ENCODE measurements around the gene TMEM89.

The TMEM89 gene

DNA sequence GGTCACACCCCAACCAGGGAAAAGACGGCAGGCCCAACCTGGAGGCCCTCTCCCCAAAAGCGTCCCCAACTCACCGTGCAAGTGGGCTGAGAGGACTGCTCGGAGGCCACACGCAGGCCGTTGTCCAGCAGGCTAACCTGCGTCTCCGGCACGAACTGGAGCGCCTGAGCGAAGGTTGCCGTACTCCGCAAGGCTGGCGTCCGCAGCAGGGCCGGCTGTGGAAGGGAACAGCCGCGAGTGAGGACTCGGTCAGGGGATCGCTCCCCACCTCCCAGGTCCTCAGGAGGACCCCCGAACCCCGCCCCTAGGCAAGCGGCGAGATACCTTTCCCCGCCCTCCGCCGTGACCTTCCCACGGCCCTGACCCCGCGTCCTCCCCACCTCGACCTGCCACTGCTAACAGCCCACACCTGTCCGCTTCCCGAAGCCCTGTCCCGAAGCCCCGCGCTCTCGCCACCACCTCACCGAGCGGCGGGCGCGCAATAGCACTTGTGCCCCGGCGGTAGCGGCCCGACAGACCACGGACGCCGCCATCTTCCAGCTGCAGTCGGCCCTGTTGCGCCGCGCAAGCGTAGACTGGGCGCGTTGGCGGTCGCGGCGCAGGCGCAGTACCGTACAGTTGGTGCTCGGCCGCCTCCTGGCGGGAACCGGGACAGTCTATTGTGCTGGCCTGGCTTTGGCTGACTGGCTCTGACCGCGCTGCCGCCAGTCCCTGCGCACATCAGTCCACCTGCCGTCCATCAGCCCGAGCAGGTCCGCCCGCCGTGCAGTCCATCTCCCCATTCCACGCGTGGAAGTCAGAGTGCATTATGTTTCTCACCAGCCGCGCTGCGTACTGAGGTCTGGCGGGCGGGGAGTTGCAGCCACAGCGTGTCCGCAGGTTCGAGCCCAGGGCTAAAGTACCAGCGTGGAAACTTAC is 12.2 kb downstream of the TMEM89 start, which contains the start of gene UQCRC1:
TSS of gene UQCRC1 (minus strand) at position 559 of the 918 bp plus-strand sequence. CDS start at position 533, 26 bp downstream.
- DNase-seq: peak; percentile 95 to 96

DNA sequence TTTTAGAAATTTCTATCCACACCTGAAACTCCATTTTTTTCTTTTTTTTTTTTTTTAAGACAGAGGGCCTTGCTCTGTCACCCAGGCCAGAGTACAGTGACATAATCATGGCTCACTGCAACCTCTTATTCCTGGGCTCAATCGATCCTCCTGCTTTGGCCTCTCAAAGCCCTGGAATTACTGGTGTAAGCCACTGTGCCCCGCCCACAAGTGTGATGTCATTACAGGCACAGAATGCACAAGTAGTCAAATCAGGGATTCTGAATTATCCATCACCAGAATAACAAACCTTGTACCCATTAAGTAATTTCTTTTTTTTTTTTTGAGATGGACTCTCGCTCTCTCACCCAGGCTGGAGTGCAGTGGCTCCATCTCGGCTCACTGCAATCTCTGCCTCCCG is 14.1 kb downstream of the TMEM89 start:
- DNase-seq: peak; percentile 18 to 43

DNA sequence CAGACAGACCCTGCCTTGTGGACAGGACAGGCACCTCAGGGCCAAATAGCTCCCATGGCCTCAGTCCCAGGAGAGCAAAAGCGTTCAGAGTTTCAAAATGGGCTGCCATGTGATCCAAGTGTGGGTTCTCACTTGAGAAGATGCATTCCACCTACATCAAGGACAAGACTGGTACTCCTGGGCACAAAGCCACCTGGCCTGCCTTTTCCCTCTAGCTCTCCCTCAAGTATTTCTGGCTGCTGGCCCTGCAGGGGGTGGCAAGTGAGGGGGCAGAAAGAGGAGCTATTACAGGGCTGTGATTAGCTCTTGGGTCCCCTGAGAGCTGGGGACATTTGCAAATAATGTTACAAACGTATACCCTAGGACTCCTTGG is 20.0 kb downstream of the TMEM89 start:
- DNase-seq: no peak

DNA sequence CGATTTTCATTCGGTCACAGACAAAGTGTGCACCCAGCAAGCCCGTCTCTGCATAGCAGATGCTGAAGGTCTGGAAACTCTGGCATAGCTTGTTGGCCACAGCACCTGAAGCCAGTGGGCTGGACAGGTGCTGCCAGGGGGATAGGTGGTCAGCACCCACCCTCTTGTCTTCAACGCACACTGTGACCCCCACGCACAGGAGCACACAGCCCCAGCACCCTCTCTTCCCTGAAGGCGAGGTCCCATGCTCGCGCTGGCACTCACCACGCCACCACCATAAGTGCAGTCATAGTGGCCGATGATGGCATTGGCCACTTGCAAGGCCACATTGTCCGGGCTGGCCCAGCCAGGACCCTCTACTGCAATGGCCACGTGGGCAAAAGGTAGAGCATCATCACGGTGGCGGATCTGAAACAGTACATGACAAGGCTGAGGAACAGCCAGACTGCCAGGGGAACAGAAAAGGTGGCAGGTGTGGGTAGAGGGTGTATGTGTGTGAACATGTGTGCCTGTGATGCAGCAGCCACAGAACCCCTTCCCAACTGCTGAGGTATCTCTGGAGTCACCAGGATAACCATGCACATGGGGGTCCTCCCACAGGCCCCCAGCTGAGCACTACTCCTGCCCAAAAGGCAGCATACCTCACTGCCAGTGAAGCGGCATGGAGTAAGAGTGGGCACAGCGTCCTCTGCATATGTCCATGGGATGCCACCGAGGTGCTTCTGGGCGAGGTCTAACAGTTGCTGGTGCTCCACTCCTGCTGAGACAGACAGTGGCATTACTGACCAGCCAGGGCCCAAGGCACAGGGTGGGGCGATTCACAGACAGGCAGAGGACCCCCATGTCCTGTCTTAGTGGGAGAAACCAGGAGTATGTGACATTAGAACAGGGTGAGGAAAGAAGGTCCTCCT is 20.6 kb downstream of the TMEM89 start:
- no peak for DNase-seq

DNA sequence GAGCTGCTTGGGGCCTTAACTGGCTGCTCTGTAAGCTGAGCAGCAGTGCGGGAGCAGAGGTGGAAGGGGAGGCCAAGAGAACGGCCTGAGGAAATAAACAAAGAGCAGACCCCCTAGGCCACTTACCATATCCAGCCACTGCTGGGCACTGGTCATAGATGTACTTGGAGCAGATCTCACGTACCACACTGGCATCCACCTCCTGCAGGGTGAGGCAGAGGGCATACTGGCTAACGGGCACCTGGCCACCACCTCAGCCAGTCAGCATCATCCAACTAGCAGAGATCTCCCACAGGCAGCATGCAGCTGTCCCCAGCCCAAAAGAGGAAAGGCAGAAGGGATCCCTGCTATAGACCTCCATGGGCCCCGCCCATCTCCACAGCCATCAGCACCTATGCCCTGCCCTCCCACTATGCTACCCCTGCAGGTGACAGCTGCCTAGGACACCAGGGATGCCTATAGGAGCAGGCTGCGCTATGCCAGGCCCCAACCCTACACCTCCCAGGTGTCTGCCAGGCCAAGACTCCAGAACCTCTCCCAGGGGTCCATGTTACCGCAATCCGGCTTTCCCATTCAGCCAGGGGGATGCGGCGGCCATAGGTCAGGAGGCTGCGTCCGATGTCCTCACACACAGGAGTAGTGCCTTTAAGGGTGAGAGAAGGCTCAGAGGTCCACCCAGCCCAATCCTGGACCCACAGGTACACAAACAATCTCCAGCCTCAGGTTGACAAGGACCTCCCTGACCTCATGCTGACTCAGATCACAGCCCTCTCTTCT is 21.9 kb downstream of the TMEM89 start:
- DNase-seq: no peak

DNA sequence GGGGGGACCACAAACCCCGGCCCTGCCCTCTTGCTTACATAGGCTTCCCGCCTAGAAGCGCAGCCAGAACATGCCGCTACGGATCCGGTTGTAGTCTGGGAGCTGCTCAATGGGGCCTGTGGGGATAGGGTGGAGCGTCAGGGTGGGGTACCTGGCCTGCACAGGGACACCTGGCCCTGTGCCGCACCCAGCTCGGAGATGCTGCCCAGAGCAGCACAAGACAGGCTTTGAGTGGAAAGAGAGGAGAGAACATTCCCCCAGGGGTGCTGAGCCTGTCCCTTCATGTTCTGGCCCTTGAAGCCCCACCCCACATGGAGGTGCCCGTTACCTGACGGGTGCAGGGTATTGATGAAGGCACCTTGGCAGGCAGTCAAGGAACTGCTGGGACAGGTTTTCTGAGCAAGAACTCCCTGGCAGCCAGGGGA is 22.5 kb downstream of the TMEM89 start:
- no peak for DNase-seq

DNA sequence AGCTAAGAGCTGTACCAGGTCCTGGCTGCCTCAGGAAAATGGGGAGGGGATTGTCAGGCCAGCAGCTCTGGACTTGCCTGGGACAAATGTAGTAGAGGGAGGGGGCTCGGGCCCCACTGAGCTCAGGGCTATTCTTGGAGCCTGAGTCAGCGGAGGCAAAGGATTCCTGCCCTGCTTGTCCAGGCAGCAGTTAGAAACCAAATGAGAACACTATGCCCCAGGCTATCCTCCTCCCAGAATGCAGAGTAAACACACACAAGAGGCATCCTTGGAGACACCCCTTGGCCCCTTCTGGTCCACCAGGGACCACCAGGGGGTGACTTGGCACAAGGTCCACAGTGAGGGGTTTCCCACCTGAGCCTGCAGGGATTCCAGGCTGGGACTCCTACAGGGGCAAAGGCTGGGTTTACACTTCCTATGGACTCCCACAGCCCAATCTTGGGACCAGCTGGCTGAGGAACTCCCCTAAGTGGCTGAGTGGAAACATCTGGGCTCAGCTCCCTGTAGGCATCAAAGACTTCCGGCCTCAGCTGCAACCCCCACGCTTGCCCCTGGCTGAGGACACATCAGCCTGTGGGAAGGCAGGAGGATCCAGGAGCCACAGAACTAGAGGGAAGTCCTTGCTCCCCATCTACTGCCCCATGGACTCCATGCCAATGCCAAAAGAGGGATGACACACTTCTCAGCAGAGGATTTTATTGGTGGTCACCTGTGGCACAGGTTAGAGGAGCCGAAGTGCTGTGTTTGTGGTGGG is 23.1 kb downstream of the TMEM89 start:
- peak in 1 of 2 donors; percentile 17 for DNase-seq

DNA sequence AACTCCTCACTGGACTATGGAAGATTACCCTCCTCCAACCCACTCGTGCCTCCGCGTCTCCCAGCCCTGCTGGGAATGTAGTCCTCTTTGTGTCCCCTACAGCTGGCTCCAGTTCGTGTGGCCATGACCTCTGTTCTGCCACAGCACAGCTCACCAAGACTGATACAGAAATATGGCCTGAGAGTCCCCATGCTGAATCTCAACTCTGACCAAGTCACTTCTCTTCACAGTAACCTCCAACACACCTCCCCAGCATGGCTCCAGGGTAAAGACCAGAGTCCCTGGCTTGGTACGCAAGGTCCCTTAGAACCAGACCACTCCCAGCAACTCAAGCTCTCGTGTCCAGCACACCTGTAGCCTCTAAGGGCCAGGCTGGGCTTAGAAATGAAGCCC is 24.2 kb downstream of the TMEM89 start:
- DNase-seq: no peak

DNA sequence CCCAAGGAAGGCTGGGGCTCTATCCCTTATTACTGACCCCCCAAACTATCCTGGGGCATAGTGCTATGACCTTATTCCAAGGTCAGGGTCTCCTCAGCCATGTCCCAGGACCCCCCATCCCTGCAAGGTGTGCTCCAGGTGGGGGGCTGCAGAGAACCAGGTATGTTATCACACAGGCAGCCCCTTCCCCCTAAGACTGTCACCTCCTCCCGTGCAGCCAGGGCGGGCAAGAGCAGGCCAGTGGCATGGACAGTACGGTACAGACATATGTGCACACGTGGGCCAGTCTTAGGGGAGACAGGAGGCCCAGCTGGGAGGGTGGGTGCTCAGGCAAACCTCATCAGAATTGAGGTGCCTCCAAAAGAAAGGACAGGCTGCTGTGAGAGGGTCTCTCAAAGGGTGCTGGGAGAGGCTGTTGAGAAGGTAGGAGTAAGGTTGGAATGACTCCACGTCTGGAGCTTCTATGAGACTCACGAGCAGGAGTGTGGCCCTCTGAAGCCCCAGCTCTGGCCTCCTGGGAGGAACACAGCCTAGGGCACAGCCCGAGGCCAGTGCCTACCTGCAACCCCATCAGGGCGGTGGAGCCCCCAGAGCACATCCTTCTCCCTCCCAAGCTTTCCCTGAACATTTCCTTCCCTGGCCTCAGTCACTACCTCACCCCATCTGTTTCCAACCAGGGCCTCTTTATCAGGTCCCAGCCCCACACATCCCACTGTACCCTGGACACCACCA is 24.7 kb downstream of the TMEM89 start:
- no peak for DNase-seq

DNA sequence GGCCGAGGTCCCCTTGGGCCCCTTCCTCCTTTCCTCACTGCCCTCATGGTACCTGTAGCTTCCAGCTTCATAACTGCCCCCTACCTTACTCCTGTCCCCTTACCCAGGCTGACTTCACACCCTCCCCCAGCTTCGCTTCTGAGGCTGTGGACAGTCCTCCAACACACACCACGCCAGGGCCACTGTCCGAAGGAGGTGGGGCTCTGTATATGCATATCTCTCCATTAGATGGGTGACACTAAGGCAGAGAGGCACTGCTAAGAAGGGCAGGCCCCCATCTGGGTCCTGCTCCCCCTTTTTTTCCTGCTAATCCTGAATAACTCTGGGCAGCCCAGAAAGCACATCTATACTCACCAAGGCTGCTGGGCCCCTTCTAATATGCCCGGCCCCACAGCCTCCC is 25.4 kb downstream of the TMEM89 start:
- no peak for DNase-seq

DNA sequence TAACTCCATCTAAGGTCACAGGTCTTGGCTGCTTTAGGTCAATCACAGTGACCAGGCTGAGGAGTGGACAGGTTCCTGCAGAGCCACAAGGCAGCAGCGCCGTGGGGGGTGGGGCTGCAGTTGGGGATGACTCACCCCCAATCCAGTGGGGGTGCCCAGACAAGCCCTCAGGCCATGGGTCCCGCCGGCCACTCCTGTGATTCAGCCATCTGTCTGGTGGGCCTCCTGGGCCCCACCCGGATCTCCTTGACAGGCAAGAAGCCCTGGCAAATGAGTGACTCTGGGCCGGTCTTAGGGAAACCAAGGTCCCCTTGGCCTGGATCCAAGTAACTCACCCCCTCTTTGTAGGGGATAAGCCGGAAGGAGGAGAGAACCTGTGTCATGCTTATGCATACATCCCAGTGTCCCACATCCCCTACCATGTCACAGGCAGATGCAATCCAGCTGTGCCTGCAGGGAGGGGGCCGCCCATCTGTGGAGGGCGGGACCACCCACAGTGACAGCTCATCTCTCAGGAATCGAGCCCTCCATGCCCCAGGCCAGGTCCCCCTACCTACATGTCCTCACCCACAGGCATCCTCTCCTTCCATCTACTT is 25.9 kb downstream of the TMEM89 start:
- peak in 1 of 2 donors; percentile 33 for DNase-seq

DNA sequence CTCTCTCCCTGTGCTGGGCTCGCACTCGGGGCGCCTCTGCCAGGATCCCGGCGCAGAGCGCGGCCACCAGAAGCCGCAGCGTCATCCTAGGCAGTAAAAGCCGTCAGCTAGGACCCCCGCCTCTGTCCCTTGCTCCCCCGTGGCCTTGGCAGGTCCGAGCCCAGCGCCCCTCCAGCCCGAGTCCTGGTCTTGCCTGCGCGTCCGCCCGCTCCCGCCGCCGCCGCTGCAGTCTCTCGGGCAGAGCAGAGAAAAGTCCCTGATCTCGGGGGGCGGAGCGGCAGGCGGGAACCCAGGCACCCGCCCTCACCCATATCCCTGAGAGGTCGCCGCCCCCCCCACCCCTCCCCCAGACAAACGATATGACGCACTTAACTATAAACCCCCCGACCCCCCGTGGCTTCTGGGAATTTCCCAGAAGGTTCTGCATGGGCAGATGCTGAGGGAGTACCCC is 26.5 kb downstream of the TMEM89 start, which contains the start of gene COL7A1:
TSS of gene COL7A1 (minus strand) at position 255 of the 451 bp plus-strand sequence. CDS start at position 85, 170 bp downstream.
- DNase-seq: no peak

DNA sequence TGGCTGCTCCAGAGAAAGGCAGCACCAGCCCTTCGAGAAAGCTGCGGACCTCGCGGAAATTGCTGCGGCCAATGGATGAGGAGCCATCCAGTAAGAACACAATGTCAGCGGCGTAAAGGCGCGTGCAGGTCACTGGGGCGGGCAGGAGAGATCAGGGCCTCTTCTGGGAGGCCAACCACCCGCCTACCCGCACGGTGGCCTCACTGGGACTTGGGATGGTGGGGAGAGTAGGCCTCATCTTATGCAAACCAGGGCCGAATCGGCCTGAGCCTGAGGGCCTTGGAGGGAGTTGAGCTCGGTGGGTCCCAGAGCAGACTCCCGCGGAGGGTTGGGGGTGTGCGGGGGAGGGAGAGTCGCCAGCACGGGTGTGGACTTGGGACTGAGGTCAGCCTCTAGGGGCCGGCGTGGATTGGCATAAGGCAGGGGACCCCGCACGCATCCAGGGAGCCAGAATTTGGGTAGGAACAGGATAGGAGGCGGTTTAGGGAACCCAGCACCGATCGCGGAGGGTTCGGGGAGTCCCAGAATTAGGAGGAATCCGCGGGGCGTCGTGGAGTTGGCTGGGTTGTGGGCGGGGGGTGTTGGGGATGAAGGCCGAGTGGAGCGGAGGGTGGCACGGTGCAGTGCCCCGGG is 27.0 kb downstream of the TMEM89 start:
- DNase-seq: no peak

DNA sequence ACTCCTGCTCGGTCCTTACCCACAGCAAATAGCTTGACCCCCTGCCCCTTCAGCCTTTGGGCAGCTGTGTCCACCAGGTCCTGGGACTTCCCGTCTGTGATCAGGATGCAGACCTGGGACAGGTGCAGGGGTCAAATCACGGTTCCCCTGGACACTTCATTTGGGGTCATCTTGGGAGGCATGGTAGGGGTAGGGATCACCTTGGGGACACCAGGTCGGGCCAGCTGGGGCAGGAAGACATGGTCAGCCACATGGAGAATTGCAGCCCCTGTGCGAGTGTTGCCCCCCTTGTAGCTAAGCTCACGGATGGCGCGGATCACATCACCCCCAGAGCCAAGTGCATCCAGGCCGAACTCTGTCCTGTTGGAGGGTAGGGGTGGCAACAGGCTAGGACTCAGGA is 28.2 kb downstream of the TMEM89 start:
- no peak for DNase-seq

DNA sequence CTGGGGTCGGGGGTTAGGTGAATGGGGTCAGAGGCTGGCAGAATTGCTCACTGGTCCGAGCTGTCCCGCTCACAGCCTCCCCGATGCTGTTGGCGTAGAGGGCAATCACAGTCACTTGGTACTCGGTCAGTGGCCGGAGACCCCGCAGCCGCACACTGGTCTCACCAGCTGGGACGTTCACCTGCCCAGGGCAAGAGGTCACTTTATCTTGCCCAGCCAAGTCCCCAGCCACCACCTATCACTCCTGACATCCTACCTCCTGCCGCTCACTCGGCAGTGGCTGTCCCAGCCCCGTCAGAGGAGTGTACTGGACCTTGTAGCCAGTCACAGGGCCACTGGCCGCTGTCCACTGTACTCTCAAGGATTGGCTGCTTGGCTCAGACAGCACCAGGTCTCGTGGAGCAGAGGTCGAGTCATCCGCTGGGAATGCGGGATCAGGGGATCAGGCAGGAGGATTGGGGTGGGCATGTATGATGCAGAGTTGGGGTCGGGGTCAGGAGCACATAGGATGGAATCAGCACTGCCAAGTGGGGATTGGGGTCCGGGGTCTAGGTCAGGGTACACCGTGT is 29.0 kb downstream of the TMEM89 start:
- DNase-seq: no peak

DNA sequence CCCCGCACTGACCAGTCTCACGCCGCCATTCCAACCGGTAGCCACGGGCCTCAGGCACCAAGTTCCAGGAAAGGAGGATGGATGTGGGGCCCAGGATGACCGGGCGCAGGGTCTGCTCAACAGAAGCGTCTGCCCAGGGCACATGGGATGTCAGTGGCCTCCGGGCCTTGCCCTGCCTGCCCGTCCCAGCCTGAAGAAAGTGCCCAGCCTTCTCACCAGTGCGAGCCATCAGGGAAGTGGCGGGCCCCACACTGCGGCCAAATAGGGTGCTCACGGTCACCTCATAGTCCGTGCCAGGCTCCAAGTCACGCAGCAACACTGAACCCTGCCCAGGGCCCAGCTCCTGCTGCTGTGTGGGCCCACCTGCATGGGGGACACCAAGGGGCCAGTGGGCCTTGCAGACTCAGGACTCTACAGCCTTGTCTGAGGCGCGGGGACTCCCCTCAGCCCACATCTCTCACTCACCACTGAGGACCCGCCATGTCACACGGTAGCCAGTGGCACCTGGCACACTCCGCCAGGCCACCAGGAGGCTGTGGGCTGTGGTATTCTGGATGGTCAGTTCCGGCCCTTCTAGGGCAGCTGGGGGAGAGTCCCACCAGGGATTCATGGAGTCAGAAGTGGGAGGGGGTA is 29.6 kb downstream of the TMEM89 start:
- no peak for DNase-seq

DNA sequence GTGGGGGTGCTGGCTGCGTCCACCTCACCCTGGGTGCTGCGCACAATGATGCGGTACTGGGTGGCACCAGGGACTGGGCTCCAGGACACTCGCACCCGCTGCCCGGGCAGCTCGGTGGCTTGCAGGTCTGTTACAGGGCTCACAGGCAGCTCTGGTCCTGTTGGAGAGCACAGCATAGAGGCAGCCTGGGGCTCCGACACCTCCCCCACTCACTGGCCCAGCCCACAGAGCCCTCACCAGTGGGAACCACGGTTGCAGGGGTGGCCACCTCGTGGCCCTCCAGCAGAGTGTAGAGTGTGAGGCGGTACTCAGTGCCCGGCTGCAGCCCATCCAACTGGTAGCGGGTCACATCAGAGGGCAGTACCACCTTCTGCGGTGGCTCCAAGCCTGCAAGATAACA is 30.1 kb downstream of the TMEM89 start:
- DNase-seq: no peak

DNA sequence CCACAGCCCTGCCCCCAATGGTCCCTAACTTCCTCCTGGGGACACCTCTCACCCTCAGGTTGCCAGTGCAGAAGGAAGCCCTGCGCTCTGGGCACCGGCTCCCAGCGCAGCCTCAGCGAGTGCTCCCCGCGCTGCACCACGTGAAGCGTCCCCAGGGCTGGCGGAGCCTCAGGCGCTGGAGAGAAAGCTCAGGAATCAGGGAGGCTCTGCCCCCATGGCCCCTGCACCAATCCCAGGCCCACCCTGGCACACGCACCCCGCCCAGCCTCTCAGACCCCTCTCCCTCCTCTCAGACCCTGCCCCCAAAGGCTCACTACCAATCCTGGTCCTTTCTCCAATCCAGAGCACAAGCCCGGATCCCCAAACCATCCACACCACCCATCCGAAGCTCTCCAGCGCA is 33.3 kb downstream of the TMEM89 start:
- DNase-seq: no peak

DNA sequence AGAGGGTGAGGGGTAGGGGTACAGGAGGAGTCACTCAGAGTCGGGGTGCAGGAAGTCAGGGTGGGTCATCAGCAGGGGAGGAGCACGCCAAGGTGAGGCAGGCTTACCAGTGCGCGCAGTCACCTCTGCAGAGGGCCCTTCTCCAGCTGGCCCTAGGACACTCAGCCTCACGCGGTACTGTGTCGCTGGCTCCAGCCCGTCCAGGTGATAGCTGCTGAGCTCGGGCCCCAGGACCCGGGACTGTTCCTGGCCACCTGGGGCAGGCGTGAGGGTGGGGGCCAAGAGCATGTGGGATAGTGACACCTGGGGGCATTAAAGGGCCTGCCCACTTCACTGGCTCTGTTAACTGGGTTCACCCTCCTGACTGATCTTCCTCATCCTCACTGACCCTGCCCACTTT is 33.9 kb downstream of the TMEM89 start:
- no peak for DNase-seq
